GM12878 (cell line): ENCODE data around the gene CYP26C1. TPM values are rescaled to one million over a fixed set of nuclear protein-coding genes. Genes with fewer than 3 reads are reported as not detected.

Experiments used
- ASH2L ChIP-seq: fragments of 300-600, 200-600 bp; sonication (generic); IDR thresholded peaks from 2 replicates; pipeline ENCODE4 v1.6.1; 2017; ENCODE audit warnings: low read depth, mild to moderate bottlenecking, borderline replicate concordance
- BCL11A ChIP-seq: IDR thresholded peaks from 2 replicates; pipeline ENCODE4 v1.6.1; 2011; ENCODE audit warnings: low read depth, low read length
- BMI1 ChIP-seq: fragments of 450-650 bp; IDR thresholded peaks from 2 replicates; pipeline ENCODE4 v1.6.1; 2016; ENCODE audit warnings: mild to moderate bottlenecking, moderate library complexity, borderline replicate concordance
- CBFB ChIP-seq: IDR thresholded peaks from 2 replicates; pipeline ENCODE4 v1.6.1; 2016; ENCODE audit warnings: antibody characterized with exemption, low read depth
- EED ChIP-seq: sonication (generic); IDR thresholded peaks from 2 replicates; pipeline ENCODE4 v1.6.1; 2016; ENCODE audit warnings: antibody characterized with exemption, low read depth
- ESRRA ChIP-seq: IDR thresholded peaks from 2 replicates; pipeline ENCODE4 v1.6.1; 2012; ENCODE audit warnings: mild to moderate bottlenecking, low read length, improper control_type of control experiment
- HDAC2 ChIP-seq: fragments of 200-600 bp; sonication (generic); IDR thresholded peaks from 2 replicates; pipeline ENCODE4 v1.6.1; 2017
- HDGF ChIP-seq: fragments of 450-650 bp; IDR thresholded peaks from 2 replicates; pipeline ENCODE4 v1.6.1; 2016; ENCODE audit warnings: antibody characterized with exemption
- IKZF1 ChIP-seq: fragments of 450-650 bp; conservative IDR thresholded peaks from 2 replicates; pipeline ENCODE4 v1.6.1; 2017; ENCODE audit warnings: antibody characterized with exemption, mild to moderate bottlenecking
- MEF2B ChIP-seq: fragments of 450-650 bp; IDR thresholded peaks from 2 replicates; pipeline ENCODE4 v1.6.1; 2018; ENCODE audit warnings: mild to moderate bottlenecking, moderate library complexity; ENCODE audit not compliant: partially characterized antibody, poor library complexity, severe bottlenecking
- MTA2 ChIP-seq: fragments of 450-650 bp; IDR thresholded peaks from 2 replicates; pipeline ENCODE4 v1.6.1; 2016; ENCODE audit warnings: low read depth, mild to moderate bottlenecking, moderate library complexity
- NFYB ChIP-seq: IDR thresholded peaks from 2 replicates; pipeline ENCODE4 v1.6.1; 2011; ENCODE audit warnings: low read depth, mild to moderate bottlenecking, low read length, improper control_type of control experiment, moderate library complexity; ENCODE audit not compliant: insufficient read depth
- SMARCA5 ChIP-seq: fragments of 450-650 bp; IDR thresholded peaks from 2 replicates; pipeline ENCODE4 v1.6.1; 2017; ENCODE audit warnings: mild to moderate bottlenecking
- SREBF2 ChIP-seq: IDR thresholded peaks from 2 replicates; pipeline ENCODE4 v1.6.1; 2012; ENCODE audit warnings: mild to moderate bottlenecking, low read length
- STAT1 ChIP-seq: fragments of 450-650 bp; conservative IDR thresholded peaks from 2 replicates; pipeline ENCODE4 v1.6.1; 2014; ENCODE audit warnings: antibody characterized with exemption, mild to moderate bottlenecking
- TCF12 ChIP-seq: IDR thresholded peaks from 2 replicates; pipeline ENCODE4 v1.6.1; 2011; ENCODE audit warnings: low read depth, mild to moderate bottlenecking, low read length
- USF2 ChIP-seq: IDR thresholded peaks from 2 replicates; pipeline ENCODE4 v1.6.1; 2011; ENCODE audit warnings: low read depth, low read length, improper control_type of control experiment, borderline replicate concordance
- ZNF207 ChIP-seq: fragments of 450-650 bp; IDR thresholded peaks from 2 replicates; pipeline ENCODE4 v1.6.1; 2014; ENCODE audit warnings: antibody characterized with exemption, mild to moderate bottlenecking, borderline replicate concordance
- ZSCAN29 ChIP-seq: fragments of 450-650 bp; IDR thresholded peaks from 2 replicates; pipeline ENCODE4 v1.6.1; 2017; ENCODE audit warnings: mild to moderate bottlenecking, moderate library complexity
- polyA plus RNA-seq, 11 experiments: library from polyadenylated mRNA; depleted of rRNA in 4 of 11; unstranded in 6 of 11; stranded (reverse) in 5 of 11; fragments of >200 nt; fragmentation: Nextera tagmentation in 4 of 11; fragmentation: Illumina TruSeq in 1 of 11; extraction: Ambion mirVana in 4 of 11; extraction: Trizol in 1 of 11; gene quantifications; 1 replicate in 1 of 11; 2 replicates in 10 of 11; pipeline versions ENCODE4 v1.2.1 to v1.2.3, GENCODE V29; 2011 to 2016; ENCODE audit warnings: inconsistent platforms in 2 of 11, missing spikeins in 2 of 11, low read depth in 1 of 11
- total RNA-seq, 4 experiments: library from RNA; depleted of rRNA in 3 of 4; stranded (reverse); fragments of >200 nt in 3 of 4; fragmentation: Illumina TruSeq in 1 of 4; extraction: Trizol in 1 of 4; gene quantifications; 2 replicates each; pipeline versions ENCODE4 v1.2.1 to v1.2.3, GENCODE V29; 2013 to 2021
- TF ChIP-seq, protein P1 (sequence below): IDR thresholded peaks from 2 replicates; pipeline ENCODE4 v1.6.1; 2012; ENCODE audit warnings: low read depth, low read length, improper control_type of control experiment
- TF ChIP-seq, protein P2 (sequence below): IDR thresholded peaks from 2 replicates; pipeline ENCODE4 v1.6.1; 2011; ENCODE audit warnings: mild to moderate bottlenecking, low read depth, low read length, moderate library complexity; ENCODE audit not compliant: insufficient replicate concordance
- TF ChIP-seq, protein P3 (sequence below): IDR thresholded peaks from 2 replicates; pipeline ENCODE4 v1.6.1; 2012; ENCODE audit warnings: improper control_type of control experiment, low read depth, low read length; ENCODE audit not compliant: insufficient replicate concordance
- TF ChIP-seq, protein P4 (sequence below): IDR thresholded peaks from 2 replicates; pipeline ENCODE4 v1.6.1; 2012; ENCODE audit warnings: low read depth, low read length, improper control_type of control experiment

CYP26C1 gene
- total and polyA plus RNA-seq, 10 of the 15 experiments (the other 5 are each of a cell fraction or from before 2014, with no cell fraction given): under 0.01 to 0.08 TPM; not detected in 8

DNA sequence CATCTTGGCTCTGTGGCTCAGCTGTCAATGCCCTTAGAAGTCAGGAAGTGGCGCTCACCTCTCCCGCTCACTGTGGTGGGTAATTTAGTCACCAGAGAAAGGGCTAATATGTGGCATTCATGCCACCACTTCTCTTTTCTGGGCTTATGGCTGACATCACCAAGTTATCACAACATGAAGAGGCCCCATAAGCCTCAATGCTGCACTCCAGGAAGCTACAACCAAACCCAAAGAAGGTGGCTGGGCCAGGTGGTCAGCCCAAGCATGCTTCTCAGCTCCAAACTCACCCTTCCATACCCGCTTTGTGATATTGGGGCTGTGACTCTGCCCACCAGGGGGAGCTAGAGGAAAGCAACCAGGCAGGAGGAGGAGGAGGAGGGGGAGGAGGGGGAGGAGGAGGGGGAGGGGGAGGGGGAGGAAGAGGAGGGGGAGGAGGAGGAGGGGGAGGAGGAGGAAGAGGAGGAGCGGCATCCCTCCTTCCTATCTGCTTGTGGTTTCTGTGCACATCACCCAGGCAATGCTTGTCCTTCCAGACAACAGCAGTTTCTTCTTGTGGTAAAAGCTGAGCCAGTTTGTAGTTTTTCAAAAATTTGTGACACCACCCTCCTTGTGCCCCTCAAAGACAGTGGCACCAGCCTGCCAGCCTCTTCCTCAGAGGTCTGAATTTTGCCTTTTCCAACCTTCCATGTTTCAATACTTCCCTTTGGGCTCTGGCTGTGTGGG is 55.2 kb downstream of the CYP26C1 start (continued):
- TF ChIP-seq ZSCAN29 (no peak), SREBF2 (no peak), STAT1 (no peak), HDAC2 (no peak), BMI1 (no peak), HDGF (no peak), NFYB (no peak), SMARCA5 (no peak), MTA2 (no peak), IKZF1 (0 out of 2 replicates have a peak, but pooled peaks have one; percentile 36), MEF2B (no peak), BCL11A (peak; percentile 19; the same call in 1 of the 2 replicates), EED (no peak), ZNF207 (no peak), CBFB (no peak), TCF12 (no peak), ASH2L (no peak), ESRRA (no peak), USF2 (no peak)
- TF ChIP-seq, protein P1, sequence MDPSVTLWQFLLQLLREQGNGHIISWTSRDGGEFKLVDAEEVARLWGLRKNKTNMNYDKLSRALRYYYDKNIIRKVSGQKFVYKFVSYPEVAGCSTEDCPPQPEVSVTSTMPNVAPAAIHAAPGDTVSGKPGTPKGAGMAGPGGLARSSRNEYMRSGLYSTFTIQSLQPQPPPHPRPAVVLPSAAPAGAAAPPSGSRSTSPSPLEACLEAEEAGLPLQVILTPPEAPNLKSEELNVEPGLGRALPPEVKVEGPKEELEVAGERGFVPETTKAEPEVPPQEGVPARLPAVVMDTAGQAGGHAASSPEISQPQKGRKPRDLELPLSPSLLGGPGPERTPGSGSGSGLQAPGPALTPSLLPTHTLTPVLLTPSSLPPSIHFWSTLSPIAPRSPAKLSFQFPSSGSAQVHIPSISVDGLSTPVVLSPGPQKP: no peak
- TF ChIP-seq, protein P2, sequence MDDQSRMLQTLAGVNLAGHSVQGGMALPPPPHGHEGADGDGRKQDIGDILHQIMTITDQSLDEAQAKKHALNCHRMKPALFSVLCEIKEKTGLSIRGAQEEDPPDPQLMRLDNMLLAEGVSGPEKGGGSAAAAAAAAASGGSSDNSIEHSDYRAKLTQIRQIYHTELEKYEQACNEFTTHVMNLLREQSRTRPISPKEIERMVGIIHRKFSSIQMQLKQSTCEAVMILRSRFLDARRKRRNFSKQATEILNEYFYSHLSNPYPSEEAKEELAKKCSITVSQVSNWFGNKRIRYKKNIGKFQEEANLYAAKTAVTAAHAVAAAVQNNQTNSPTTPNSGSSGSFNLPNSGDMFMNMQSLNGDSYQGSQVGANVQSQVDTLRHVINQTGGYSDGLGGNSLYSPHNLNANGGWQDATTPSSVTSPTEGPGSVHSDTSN: no peak
- TF ChIP-seq, protein P3, sequence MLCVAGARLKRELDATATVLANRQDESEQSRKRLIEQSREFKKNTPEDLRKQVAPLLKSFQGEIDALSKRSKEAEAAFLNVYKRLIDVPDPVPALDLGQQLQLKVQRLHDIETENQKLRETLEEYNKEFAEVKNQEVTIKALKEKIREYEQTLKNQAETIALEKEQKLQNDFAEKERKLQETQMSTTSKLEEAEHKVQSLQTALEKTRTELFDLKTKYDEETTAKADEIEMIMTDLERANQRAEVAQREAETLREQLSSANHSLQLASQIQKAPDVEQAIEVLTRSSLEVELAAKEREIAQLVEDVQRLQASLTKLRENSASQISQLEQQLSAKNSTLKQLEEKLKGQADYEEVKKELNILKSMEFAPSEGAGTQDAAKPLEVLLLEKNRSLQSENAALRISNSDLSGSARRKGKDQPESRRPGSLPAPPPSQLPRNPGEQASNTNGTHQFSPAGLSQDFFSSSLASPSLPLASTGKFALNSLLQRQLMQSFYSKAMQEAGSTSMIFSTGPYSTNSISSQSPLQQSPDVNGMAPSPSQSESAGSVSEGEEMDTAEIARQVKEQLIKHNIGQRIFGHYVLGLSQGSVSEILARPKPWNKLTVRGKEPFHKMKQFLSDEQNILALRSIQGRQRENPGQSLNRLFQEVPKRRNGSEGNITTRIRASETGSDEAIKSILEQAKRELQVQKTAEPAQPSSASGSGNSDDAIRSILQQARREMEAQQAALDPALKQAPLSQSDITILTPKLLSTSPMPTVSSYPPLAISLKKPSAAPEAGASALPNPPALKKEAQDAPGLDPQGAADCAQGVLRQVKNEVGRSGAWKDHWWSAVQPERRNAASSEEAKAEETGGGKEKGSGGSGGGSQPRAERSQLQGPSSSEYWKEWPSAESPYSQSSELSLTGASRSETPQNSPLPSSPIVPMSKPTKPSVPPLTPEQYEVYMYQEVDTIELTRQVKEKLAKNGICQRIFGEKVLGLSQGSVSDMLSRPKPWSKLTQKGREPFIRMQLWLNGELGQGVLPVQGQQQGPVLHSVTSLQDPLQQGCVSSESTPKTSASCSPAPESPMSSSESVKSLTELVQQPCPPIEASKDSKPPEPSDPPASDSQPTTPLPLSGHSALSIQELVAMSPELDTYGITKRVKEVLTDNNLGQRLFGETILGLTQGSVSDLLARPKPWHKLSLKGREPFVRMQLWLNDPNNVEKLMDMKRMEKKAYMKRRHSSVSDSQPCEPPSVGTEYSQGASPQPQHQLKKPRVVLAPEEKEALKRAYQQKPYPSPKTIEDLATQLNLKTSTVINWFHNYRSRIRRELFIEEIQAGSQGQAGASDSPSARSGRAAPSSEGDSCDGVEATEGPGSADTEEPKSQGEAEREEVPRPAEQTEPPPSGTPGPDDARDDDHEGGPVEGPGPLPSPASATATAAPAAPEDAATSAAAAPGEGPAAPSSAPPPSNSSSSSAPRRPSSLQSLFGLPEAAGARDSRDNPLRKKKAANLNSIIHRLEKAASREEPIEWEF: no peak
- TF ChIP-seq, protein P4, sequence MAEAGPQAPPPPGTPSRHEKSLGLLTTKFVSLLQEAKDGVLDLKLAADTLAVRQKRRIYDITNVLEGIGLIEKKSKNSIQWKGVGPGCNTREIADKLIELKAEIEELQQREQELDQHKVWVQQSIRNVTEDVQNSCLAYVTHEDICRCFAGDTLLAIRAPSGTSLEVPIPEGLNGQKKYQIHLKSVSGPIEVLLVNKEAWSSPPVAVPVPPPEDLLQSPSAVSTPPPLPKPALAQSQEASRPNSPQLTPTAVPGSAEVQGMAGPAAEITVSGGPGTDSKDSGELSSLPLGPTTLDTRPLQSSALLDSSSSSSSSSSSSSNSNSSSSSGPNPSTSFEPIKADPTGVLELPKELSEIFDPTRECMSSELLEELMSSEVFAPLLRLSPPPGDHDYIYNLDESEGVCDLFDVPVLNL: no peak
